Neutrophil (primary cell): ENCODE data around the gene SLFNL1.

ENCODE experiments used
- H3K27ac ChIP-seq: fragments of 200-600 bp; sonication (generic); 2 replicates; pipeline ENCODE4 v1.5.1; 2016; ENCODE audit warnings: mild to moderate bottlenecking, moderate library complexity
- H3K27me3 ChIP-seq: fragments of 200-600 bp; sonication (generic); 2 replicates; pipeline ENCODE4 v1.6.0; 2016; ENCODE audit warnings: mild to moderate bottlenecking
- H3K36me3 ChIP-seq: fragments of 200-600 bp; sonication (generic); 2 replicates; pipeline ENCODE4 v1.5.1; 2017
- H3K4me1 ChIP-seq, 2 experiments: fragments of 200-600 bp in 1 of 2; sonication (generic) in 1 of 2; 1 replicate in 1 of 2; 2 replicates in 1 of 2; pipeline versions ENCODE4 v1.5.1 to v1.6.1; 2013 to 2016; ENCODE audit warnings: low read depth in 1 of 2, low read length in 1 of 2, mild to moderate bottlenecking in 1 of 2, moderate library complexity in 1 of 2; ENCODE audit not compliant: control insufficient read depth in 1 of 2, insufficient read depth in 1 of 2
- H3K4me3 ChIP-seq, 2 experiments: fragments of 200-600 bp in 1 of 2; sonication (generic) in 1 of 2; 1 replicate in 1 of 2; 2 replicates in 1 of 2; pipeline ENCODE4 v1.5.1; 2013 to 2016; ENCODE audit warnings: low read depth in 1 of 2, low read length in 1 of 2, mild to moderate bottlenecking in 1 of 2, moderate library complexity in 1 of 2
- H3K9me3 ChIP-seq: fragments of 200-600 bp; sonication (generic); 2 replicates; pipeline ENCODE4 v1.5.1; 2016
- TF ChIP-seq, protein P1 (sequence below): fragments of 200-600 bp; sonication (generic); IDR thresholded peaks from 2 replicates; pipeline ENCODE4 v1.5.1; 2016; ENCODE audit warnings: antibody characterized with exemption

SLFNL1 gene

DNA sequence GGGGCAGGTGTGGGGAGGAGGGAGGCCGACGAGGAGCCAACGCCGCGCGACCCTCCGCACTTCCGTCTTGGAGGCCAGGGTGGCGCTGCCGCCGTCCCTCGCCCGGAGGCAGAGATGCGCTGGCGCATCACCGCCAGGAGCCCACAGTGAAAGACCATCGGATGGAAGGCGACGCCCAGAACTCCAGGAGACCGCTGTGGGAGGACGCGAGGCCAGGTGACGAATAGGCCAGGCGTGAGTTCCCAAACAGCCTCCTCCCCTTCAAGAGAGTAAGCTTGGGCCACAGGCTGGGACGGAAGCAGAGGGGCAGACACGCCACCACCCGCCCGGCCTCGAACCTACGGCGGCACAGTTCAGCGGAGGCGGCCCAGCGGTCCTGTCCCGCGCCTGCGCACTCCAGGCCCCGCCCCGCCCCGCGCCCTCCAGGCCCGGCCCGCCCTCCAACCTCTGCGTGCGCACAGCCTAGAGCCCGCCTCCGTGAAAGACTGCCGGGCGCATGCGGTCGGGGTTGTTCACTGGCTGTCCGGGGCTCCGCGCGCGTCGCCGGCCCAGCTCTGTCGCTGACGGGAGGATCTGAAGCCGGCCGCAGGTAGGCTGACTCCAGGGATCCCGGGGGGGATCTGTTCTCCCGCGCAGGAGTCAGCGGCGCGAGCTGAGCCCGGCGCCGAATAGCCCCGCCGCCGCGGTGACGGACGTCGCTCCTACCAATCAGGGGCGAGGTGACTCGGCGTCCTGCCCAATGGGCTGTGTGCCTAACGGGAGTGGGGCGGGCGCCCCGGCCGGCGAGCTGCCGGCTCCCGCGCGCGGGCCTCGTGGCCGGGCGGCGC, 42.1 kb downstream of the SLFNL1 start, which contains the start of gene CTPS1:
TSS of gene CTPS1 (plus strand) at position 456 of the 827 bp plus-strand sequence. CDS start 3,595 bp downstream, outside the sequence.
- Histone ChIP-seq H3K4me3 (peak within 1 kb of the TSS; percentile 92 to 100), H3K27me3 (no peaks in the 10 kb centered on the region), H3K4me1 (peaks cover 9 to 16% of the 10 kb centered on the region in 2 experiments), H3K36me3 (no peaks in the 10 kb centered on the region), H3K9me3 (no peaks in the 10 kb centered on the region), H3K27ac (peak within 1 kb of the TSS; percentile 77)
- TF ChIP-seq, protein P1, sequence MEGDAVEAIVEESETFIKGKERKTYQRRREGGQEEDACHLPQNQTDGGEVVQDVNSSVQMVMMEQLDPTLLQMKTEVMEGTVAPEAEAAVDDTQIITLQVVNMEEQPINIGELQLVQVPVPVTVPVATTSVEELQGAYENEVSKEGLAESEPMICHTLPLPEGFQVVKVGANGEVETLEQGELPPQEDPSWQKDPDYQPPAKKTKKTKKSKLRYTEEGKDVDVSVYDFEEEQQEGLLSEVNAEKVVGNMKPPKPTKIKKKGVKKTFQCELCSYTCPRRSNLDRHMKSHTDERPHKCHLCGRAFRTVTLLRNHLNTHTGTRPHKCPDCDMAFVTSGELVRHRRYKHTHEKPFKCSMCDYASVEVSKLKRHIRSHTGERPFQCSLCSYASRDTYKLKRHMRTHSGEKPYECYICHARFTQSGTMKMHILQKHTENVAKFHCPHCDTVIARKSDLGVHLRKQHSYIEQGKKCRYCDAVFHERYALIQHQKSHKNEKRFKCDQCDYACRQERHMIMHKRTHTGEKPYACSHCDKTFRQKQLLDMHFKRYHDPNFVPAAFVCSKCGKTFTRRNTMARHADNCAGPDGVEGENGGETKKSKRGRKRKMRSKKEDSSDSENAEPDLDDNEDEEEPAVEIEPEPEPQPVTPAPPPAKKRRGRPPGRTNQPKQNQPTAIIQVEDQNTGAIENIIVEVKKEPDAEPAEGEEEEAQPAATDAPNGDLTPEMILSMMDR: peak; percentile 46

DNA sequence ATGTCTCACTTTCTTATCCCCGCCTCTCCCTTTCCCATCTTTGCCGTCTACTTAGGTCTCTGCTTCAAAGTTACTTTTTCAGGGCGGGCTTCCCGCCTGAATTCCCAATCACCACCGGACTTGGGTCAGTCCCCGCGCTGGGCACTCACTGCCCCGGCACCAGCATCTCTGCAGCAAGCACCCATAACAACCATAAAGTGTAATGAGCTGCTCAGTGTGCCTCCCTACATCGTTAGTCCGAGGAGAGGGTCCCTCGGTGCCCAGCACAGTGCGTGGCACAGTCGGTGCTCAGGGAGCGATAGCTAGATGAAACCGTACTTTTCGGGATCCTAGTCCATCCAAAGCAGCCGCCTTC, 42.7 kb downstream of the SLFNL1 start:
- H3K27me3 ChIP-seq: no peaks in the 10 kb centered on the region
- H3K36me3 ChIP-seq: no peaks in the 10 kb centered on the region
- peaks cover 9 to 16% of the 10 kb centered on the region in 2 experiments for H3K4me1 ChIP-seq
- H3K9me3 ChIP-seq: no peaks in the 10 kb centered on the region
- TF ChIP-seq, protein P1: no peak
- peak overlapping the region; percentile 77 for H3K27ac ChIP-seq
- peak overlapping the region; percentile 92 to 100 for H3K4me3 ChIP-seq

DNA sequence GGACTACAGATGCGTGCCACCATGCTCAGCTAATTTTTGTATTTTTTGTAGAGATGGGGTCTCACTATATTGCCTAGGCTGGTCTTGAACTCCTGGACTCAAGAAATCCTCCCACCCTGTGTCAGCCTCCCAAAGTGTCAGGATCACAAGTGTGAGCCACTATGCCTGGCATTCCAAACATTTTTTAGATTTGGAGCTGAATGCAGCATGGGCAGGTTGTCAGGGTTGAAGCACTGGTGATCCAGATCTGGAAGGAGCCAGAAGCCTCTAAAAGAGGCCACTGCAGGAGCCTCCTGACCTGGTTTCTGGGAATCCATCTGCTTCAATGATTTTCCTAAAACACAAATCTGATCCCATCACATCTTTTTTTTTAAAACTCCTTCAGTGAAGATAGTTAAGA, 43.8 kb downstream of the SLFNL1 start:
- H3K27ac ChIP-seq: no peak overlapping the region
- peaks cover 9 to 16% of the 10 kb centered on the region in 2 experiments for H3K4me1 ChIP-seq
- no peak overlapping the region for H3K4me3 ChIP-seq
- no peaks in the 10 kb centered on the region for H3K27me3 ChIP-seq
- H3K9me3 ChIP-seq: no peaks in the 10 kb centered on the region
- TF ChIP-seq, protein P1: no peak
- no peaks in the 10 kb centered on the region for H3K36me3 ChIP-seq

DNA sequence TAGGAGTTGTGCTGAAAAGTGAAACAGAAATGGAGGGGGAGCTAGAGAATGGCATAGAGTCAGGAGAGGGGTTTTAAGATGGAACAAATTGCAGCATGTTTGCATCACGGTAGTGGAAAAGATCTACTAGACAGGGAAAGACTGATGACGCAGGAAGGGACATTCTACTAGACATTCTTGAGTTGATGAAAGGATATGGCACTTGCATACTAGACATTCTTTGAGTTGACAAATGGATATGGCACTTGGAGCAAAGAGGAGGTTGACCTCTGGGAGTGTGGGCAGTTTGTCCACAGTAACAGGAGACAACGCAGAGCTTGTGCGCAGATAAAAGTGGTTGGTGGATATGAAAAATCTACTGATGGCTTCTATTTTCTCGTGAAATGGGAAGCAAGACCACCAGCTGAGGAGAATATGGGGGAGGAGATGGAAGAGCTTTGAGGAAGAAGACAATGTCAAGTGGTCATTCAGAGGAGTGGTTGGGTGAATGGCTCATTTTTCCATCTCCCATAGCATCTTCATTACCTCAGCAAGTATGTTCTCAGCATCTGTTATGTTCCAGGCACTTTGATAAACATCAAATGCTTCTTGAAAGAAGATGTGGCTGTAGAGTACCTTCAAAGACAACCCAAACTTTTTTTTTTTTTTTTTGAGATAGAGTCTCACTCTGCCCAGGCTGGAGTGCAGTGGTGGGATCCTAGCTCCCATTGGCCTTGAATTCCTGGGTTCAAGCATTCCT, 44.4 kb downstream of the SLFNL1 start:
- no peak overlapping the region for H3K4me3 ChIP-seq
- TF ChIP-seq, protein P1: no peak
- H3K27me3 ChIP-seq: no peaks in the 10 kb centered on the region
- no peaks in the 10 kb centered on the region for H3K9me3 ChIP-seq
- H3K36me3 ChIP-seq: no peaks in the 10 kb centered on the region
- H3K27ac ChIP-seq: no peak overlapping the region
- peaks cover 9 to 16% of the 10 kb centered on the region in 2 experiments for H3K4me1 ChIP-seq

DNA sequence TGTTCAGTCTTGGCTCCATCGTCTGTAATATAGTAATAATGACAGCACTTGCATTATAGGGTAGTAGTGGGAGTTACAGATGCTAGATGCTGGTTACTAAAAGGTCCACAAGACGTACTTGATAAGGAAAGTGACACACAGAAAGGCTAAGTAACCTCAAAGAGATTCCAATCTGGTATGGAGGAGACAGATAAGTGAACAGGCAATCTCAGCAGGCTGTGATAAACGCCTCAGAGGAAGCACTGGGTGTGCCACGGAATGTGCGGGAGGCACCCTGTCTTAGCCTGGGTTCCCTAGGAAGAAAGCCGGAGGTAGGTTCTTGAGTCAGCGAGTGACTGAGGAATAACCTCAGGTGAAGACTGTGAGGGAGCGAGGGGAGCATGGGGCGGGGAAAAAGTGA, 46.6 kb downstream of the SLFNL1 start:
- Histone ChIP-seq H3K4me1 (peaks cover under 1 to 5% of the 10 kb centered on the region in 2 experiments), H3K27ac (no peak overlapping the region), H3K9me3 (no peaks in the 10 kb centered on the region), H3K27me3 (no peaks in the 10 kb centered on the region), H3K4me3 (no peak overlapping the region), H3K36me3 (no peaks in the 10 kb centered on the region)
- TF ChIP-seq, protein P1: no peak
